K562 (cell line): Measurements from ENCODE around the gene TOMM40L. TPM values are rescaled to one million over a fixed set of nuclear protein-coding genes. Genes with fewer than 3 reads are reported as not detected.
A peak's percentile ranks its signal among the peaks of the same experiment; 100 is the strongest.

Source experiments
- ARHGAP35 ChIP-seq: fragments of 450-650 bp; IDR thresholded peaks from 2 replicates; pipeline ENCODE4 v1.6.1; 2018; ENCODE audit not compliant: partially characterized antibody
- ATF7 ChIP-seq: fragments of 450-650 bp; IDR thresholded peaks from 2 replicates; pipeline ENCODE4 v1.7.1; 2014; ENCODE audit warnings: mild to moderate bottlenecking, moderate library complexity
- BACH1 ChIP-seq: fragments of 200-800 bp; sonication (Bioruptor generic); IDR thresholded peaks from 2 replicates; pipeline ENCODE4 v1.6.1; 2016; ENCODE audit warnings: missing genetic modification characterization, missing compliant biosample characterization
- BRF1 ChIP-seq: IDR thresholded peaks from 3 replicates; pipeline ENCODE4 v1.6.1; 2011; ENCODE audit warnings: borderline replicate concordance, mild to moderate bottlenecking; ENCODE audit not compliant: insufficient read length; ENCODE audit errors: extremely low read depth
- CREB1 ChIP-seq, 2 experiments: sonication (generic) in 1 of 2; formaldehyde crosslinking in 1 of 2; IDR thresholded peaks; 2 replicates each; pipeline versions ENCODE4 v1.6.1 to v1.8.0; 2012 to 2022; ENCODE audit warnings: inconsistent platforms in 1 of 2, mild to moderate bottlenecking in 1 of 2, missing genetic modification reagents in 1 of 2, moderate library complexity in 1 of 2
- KLF10 ChIP-seq: fragments of 250-450 bp; sonication (Bioruptor Pico); IDR thresholded peaks from 2 replicates; pipeline ENCODE4 v1.6.1; 2021; ENCODE audit warnings: matching md5 sums
- NFRKB ChIP-seq: fragments of 450-650 bp; IDR thresholded peaks from 2 replicates; pipeline ENCODE4 v1.6.1; 2016; ENCODE audit warnings: low read depth
- RB1 ChIP-seq: fragments of 450-650 bp; IDR thresholded peaks from 2 replicates; pipeline ENCODE4 v1.6.1; 2017; ENCODE audit warnings: low read depth, mild to moderate bottlenecking
- SMAD3 ChIP-seq: fragments of 450-650 bp; formaldehyde crosslinking; conservative IDR thresholded peaks from 2 replicates; pipeline ENCODE4 v1.4.0; 2020; ENCODE audit warnings: mild to moderate bottlenecking
- ZBTB7A ChIP-seq: IDR thresholded peaks from 2 replicates; pipeline ENCODE4 v1.6.1; 2011; ENCODE audit warnings: low read depth, mild to moderate bottlenecking, low read length, moderate library complexity, borderline replicate concordance; ENCODE audit not compliant: control insufficient read depth
- ZFP30 ChIP-seq: fragments of 250-450 bp; sonication (Bioruptor Pico); IDR thresholded peaks from 2 replicates; pipeline ENCODE4 v1.8.0; 2022; ENCODE audit warnings: moderate library complexity, mild to moderate bottlenecking, inconsistent platforms, borderline replicate concordance
- ZNF699 ChIP-seq: fragments of 250-450 bp; sonication (Bioruptor Pico); IDR thresholded peaks from 2 replicates; pipeline ENCODE4 v1.8.0; 2021; ENCODE audit warnings: mild to moderate bottlenecking, moderate library complexity; ENCODE audit not compliant: insufficient replicate concordance
- ZNF780A ChIP-seq: fragments of 250-450 bp; sonication (Bioruptor Pico); IDR thresholded peaks from 2 replicates; pipeline ENCODE4 v1.5.0; 2021; ENCODE audit warnings: mild to moderate bottlenecking
- polyA plus RNA-seq, 8 experiments: library from polyadenylated mRNA; depleted of rRNA in 4 of 8; stranded (reverse) in 5 of 8; unstranded in 3 of 8; fragments of >200 nt; fragmentation: Nextera tagmentation in 2 of 8; fragmentation: Illumina TruSeq in 1 of 8; extraction: Ambion mirVana in 2 of 8; extraction: Trizol in 1 of 8; gene quantifications; 2 replicates each; pipeline versions ENCODE4 v1.2.1 to v1.2.3, GENCODE V29; 2011 to 2014; ENCODE audit warnings: inconsistent platforms in 1 of 8, missing spikeins in 1 of 8
- total RNA-seq, 7 experiments: library from RNA; depleted of rRNA in 6 of 7; stranded (reverse); fragments of >200 nt in 6 of 7; fragmentation: Illumina TruSeq in 2 of 7; extraction: Trizol in 2 of 7; gene quantifications; 2 replicates each; pipeline versions ENCODE4 v1.2.1 to v1.2.3, GENCODE V29; 2011 to 2021; ENCODE audit warnings: low replicate concordance in 1 of 7
- TF ChIP-seq, protein P1 (sequence below), 2 experiments: fragments of 150-350 bp in 1 of 2; IDR thresholded peaks; 2 replicates each; pipeline ENCODE4 v1.6.1; 2012 to 2016; ENCODE audit warnings: low read depth in 2 of 2, low read length in 2 of 2, mild to moderate bottlenecking in 1 of 2, moderate library complexity in 1 of 2
- TF ChIP-seq, protein P2 (sequence below): fragments of 450-650 bp; IDR thresholded peaks from 2 replicates; pipeline ENCODE4 v1.6.1; 2014; ENCODE audit warnings: low read depth, mild to moderate bottlenecking, moderate library complexity, borderline replicate concordance
- TF ChIP-seq, protein P3 (sequence below): fragments of 450-650 bp; IDR thresholded peaks from 2 replicates; pipeline ENCODE4 v1.6.1; 2018; ENCODE audit not compliant: partially characterized antibody

The TOMM40L gene
- total and polyA plus RNA-seq, 9 of the 15 experiments (the other 6 are each of a cell fraction or from before 2014, with no cell fraction given): 9.6 to 33.6 (median 25.2) TPM

DNA sequence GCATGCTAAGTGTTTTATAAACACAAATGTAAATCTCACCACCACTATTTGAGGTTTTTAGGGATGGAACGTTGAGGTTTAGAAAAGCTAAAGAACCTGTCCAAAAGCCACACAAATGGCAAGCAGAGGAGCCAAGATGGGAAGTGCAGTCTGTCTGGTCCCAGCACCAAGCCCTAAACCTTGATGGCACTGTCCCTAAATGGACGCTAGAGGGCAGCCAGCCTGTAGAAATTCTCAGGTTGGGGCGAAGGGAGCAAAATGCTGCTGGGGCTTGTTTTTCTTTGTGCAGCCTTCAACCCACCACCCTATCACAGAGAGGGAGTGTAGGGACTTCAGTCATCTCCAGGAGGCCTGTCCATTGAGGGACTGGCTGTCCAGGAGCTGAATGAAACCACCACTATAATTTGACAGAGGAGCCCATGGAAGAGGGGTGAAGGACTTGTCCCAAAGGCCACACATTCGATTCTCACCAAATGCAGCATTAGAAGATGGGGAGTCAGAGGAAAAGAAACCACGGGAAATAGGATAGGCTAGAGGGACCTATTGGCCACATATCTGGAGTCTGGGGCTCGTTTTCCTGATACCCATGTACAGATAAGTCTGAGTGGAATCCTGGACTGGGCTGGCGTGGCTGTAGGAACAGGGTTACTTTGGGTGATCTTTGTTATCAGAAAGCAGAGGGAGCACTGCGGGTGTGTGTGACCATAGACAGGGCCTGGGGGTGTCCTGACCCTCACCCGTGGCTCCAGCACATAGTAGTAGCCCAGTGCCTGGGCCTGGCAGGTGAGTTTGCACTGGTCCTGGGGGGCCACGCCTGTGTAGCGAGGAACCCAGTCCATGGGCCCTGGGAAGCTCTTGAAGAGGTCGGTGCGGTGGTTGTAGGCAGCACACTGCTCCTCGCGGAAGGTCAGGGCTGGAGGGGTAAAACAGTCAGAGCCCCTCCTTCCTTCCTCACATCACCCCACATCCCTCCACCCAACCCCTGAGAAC, 33.1 kb upstream of the TOMM40L start (continued):
- TF ChIP-seq, protein P1, sequence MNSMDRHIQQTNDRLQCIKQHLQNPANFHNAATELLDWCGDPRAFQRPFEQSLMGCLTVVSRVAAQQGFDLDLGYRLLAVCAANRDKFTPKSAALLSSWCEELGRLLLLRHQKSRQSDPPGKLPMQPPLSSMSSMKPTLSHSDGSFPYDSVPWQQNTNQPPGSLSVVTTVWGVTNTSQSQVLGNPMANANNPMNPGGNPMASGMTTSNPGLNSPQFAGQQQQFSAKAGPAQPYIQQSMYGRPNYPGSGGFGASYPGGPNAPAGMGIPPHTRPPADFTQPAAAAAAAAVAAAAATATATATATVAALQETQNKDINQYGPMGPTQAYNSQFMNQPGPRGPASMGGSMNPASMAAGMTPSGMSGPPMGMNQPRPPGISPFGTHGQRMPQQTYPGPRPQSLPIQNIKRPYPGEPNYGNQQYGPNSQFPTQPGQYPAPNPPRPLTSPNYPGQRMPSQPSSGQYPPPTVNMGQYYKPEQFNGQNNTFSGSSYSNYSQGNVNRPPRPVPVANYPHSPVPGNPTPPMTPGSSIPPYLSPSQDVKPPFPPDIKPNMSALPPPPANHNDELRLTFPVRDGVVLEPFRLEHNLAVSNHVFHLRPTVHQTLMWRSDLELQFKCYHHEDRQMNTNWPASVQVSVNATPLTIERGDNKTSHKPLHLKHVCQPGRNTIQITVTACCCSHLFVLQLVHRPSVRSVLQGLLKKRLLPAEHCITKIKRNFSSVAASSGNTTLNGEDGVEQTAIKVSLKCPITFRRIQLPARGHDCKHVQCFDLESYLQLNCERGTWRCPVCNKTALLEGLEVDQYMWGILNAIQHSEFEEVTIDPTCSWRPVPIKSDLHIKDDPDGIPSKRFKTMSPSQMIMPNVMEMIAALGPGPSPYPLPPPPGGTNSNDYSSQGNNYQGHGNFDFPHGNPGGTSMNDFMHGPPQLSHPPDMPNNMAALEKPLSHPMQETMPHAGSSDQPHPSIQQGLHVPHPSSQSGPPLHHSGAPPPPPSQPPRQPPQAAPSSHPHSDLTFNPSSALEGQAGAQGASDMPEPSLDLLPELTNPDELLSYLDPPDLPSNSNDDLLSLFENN (IDR thresholded peaks at IDR 0.05; ENCODE audit: low read depth in 2 of 2, low read length in 2 of 2): no peak
- TF ChIP-seq ZFP30 (CRISPR knock-in tag) (no peak), ZNF699 (no peak), ZNF780A (CRISPR knock-in tag) (no peak), KLF10 (CRISPR knock-in tag) (no peak), BRF1 (no peak), ATF7 (no peak), RB1 (0 out of 2 replicates have a peak, but pooled peaks have one; percentile 36), BACH1 (no peak), ZBTB7A (no peak), ARHGAP35 (no peak), CREB1 (IDR thresholded peaks at IDR 0.05) (no peak), CREB1 (CRISPR knock-in tag; IDR thresholded peaks at IDR 0.05) (no peak; the same call in 1 of the 2 replicates), NFRKB (no peak), SMAD3 (CRISPR knock-in tag) (no peak)
- TF ChIP-seq, protein P2, sequence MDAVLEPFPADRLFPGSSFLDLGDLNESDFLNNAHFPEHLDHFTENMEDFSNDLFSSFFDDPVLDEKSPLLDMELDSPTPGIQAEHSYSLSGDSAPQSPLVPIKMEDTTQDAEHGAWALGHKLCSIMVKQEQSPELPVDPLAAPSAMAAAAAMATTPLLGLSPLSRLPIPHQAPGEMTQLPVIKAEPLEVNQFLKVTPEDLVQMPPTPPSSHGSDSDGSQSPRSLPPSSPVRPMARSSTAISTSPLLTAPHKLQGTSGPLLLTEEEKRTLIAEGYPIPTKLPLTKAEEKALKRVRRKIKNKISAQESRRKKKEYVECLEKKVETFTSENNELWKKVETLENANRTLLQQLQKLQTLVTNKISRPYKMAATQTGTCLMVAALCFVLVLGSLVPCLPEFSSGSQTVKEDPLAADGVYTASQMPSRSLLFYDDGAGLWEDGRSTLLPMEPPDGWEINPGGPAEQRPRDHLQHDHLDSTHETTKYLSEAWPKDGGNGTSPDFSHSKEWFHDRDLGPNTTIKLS: no peak
- TF ChIP-seq, protein P3, sequence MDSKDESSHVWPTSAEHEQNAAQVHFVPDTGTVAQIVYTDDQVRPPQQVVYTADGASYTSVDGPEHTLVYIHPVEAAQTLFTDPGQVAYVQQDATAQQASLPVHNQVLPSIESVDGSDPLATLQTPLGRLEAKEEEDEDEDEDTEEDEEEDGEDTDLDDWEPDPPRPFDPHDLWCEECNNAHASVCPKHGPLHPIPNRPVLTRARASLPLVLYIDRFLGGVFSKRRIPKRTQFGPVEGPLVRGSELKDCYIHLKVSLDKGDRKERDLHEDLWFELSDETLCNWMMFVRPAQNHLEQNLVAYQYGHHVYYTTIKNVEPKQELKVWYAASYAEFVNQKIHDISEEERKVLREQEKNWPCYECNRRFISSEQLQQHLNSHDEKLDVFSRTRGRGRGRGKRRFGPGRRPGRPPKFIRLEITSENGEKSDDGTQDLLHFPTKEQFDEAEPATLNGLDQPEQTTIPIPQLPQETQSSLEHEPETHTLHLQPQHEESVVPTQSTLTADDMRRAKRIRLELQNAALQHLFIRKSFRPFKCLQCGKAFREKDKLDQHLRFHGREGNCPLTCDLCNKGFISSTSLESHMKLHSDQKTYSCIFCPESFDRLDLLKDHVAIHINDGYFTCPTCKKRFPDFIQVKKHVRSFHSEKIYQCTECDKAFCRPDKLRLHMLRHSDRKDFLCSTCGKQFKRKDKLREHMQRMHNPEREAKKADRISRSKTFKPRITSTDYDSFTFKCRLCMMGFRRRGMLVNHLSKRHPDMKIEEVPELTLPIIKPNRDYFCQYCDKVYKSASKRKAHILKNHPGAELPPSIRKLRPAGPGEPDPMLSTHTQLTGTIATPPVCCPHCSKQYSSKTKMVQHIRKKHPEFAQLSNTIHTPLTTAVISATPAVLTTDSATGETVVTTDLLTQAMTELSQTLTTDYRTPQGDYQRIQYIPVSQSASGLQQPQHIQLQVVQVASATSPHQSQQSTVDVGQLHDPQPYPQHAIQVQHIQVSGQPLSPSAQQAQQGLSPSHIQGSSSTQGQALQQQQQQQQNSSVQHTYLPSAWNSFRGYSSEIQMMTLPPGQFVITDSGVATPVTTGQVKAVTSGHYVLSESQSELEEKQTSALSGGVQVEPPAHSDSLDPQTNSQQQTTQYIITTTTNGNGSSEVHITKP: no peak
